Lower lobe of right lung (tissue), 2 donors: ENCODE measurements around the gene RANBP3L. TPM values are rescaled to one million over a fixed set of nuclear protein-coding genes. Genes with fewer than 3 reads are reported as not detected.

ENCODE experiments used
- ATAC-seq, 2 donors: fragments of 200-7000 bp; cut with Tn5 transposase; one replicate each; pipeline ENCODE4 v1.9.1; 2020 to 2022; ENCODE audit warnings: mild to moderate bottlenecking in 2 of 2, moderate library complexity in 2 of 2
- DNase-seq: peaks from one replicate; pipeline ENCODE4 v3.0.0-alpha.2; 2020
- H3K27ac ChIP-seq: fragments of 200-600 bp; one replicate; pipeline ENCODE4 v1.8.0; 2022
- H3K27me3 ChIP-seq: fragments of 200-600 bp; one replicate; pipeline ENCODE4 v1.8.0; 2022; ENCODE audit warnings: low read depth
- H3K36me3 ChIP-seq: fragments of 200-600 bp; one replicate; pipeline ENCODE4 v1.8.0; 2022; ENCODE audit warnings: mild to moderate bottlenecking
- H3K4me1 ChIP-seq: fragments of 200-600 bp; one replicate; pipeline ENCODE4 v1.8.0; 2022
- H3K4me3 ChIP-seq: fragments of 200-600 bp; one replicate; pipeline ENCODE4 v1.8.0; 2022; ENCODE audit warnings: mild to moderate bottlenecking
- H3K9me3 ChIP-seq: fragments of 200-600 bp; one replicate; pipeline ENCODE4 v1.8.0; 2022
- intact Hi-C: fragments of 100-400 bp; cut with DNase I; formaldehyde crosslinking; loops from one replicate; pipeline ENCODE4 v1.11.0; 2022
- total RNA-seq: library from RNA; stranded (reverse); fragmentation: NEBNext Ultra II Directional; extraction: Animal tissue kit (Norgen Biotek cat#: 25700); gene quantifications from one replicate; pipeline ENCODE4 v1.2.1, GENCODE V29; 2021
- TF ChIP-seq, protein P1 (sequence below): fragments of 200-600 bp; IDR thresholded peaks from one replicate; pipeline ENCODE4 v1.8.0; 2022; ENCODE audit warnings: antibody characterized with exemption, mild to moderate bottlenecking
- donor health status: DM: no; HTN: yes; CAD: no; lungs with severe emphysema.

RANBP3L gene
- total RNA-seq, 1 donor from 2014 or later = 2.8 TPM

DNA sequence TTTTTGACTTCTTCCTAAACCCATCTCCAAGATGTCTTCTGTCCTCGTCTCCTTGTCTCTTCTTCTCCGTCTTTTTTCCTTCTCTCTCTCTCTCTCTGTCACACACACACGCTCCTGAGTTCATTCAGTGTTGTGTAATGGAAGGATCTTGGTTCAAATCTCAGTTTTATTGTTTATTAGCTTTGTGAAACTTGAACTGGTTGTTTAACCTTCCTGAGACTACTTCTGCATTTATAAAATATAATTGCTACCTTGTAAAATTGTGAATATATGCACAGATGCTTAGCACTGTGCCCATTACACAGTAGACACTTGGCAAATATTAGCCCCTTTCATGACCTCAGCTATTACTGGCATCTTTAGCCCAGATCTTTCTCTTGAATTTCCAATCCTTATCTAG, 57.6 kb downstream of the RANBP3L start:
- no peak overlapping the region for H3K4me3 ChIP-seq
- DNase-seq (no peak), ATAC-seq (no peak)
- no peaks in the 10 kb centered on the region for H3K9me3 ChIP-seq
- TF ChIP-seq, protein P1, sequence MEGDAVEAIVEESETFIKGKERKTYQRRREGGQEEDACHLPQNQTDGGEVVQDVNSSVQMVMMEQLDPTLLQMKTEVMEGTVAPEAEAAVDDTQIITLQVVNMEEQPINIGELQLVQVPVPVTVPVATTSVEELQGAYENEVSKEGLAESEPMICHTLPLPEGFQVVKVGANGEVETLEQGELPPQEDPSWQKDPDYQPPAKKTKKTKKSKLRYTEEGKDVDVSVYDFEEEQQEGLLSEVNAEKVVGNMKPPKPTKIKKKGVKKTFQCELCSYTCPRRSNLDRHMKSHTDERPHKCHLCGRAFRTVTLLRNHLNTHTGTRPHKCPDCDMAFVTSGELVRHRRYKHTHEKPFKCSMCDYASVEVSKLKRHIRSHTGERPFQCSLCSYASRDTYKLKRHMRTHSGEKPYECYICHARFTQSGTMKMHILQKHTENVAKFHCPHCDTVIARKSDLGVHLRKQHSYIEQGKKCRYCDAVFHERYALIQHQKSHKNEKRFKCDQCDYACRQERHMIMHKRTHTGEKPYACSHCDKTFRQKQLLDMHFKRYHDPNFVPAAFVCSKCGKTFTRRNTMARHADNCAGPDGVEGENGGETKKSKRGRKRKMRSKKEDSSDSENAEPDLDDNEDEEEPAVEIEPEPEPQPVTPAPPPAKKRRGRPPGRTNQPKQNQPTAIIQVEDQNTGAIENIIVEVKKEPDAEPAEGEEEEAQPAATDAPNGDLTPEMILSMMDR = no peak
- H3K27me3 ChIP-seq = no peaks in the 10 kb centered on the region
- H3K4me1 ChIP-seq = peaks cover 26% of the 10 kb centered on the region
- H3K36me3 ChIP-seq = no peaks in the 10 kb centered on the region
- H3K27ac ChIP-seq = no peak overlapping the region
- intact Hi-C loops = no loop called here

DNA sequence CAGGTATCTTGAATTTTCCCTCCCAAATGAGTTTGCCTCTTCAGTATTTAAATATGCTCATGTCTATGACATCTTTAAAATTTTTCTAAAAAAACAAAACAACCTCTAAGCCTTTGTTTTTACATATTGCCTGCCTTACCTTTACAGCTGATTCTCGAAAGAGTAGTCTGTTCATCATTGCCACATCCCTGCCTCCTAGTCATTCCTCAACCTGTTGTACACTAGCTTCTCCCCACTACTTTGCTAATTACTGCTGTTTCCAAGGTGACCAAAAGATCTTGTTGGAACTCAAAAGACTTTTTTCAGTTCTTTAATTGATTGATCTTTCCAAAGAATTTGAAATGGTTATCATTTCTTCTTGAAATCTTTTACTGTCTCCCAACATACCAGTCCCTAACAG, 58.0 kb downstream of the RANBP3L start:
- intact Hi-C loops = no loop called here

DNA sequence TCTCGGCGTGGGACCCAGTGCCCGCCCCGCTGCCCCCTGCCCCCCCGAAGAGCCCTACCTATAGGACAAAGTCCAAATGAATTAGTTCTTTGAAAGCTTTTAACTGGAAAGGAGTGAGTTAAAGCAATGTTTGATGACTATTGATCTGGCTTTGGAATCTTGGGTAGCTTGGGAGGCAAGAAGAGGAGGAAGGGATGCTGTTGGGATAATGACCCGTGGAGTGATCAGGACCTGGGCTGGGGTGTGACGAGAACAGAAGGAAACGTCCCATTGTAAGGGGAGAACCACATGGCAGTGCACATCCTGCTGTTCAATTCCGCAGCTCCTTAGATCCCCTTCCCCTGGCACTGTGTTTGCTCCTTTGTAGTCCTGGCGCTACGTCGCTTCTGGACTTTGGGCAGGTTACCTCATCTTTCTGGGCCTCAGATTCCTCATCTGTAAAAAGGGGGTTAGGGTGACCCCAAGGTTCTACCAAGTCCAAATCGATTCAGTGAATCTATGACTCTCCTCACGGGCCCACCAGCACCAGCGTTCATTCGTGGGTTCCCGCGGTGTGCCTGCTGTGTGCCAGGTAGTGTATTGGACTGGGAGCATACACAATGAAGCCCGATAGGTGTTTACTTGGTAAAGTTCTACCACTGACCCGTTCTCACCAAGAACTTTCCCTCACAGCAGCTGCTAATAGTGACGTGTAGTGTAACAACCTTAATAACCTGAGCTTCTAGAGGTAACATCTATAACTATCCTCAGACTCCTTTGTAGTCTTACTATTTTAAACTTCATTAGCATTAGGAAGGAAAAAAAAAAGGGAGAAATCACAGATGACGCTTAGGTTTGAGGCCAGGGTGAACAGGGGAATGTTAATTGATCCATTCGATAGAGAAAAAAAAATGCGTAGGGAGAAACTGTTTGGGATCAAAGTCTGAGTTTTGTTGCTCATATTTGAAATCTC, 58.9 kb downstream of the RANBP3L start:
- Histone ChIP-seq H3K4me3 (peak overlapping the region; percentile 78), H3K27ac (peak overlapping the region; percentile 94), H3K9me3 (no peaks in the 10 kb centered on the region), H3K4me1 (peaks cover 36% of the 10 kb centered on the region), H3K27me3 (no peaks in the 10 kb centered on the region), H3K36me3 (no peaks in the 10 kb centered on the region)
- TF ChIP-seq, protein P1 = no peak
- no peak for ATAC-seq
- intact Hi-C loops = no loop called here
- DNase-seq = no peak

More for the DNA sequence above, 58.0 kb downstream of the RANBP3L start:
- H3K27me3 ChIP-seq = no peaks in the 10 kb centered on the region
- H3K9me3 ChIP-seq = no peaks in the 10 kb centered on the region
- H3K36me3 ChIP-seq = no peaks in the 10 kb centered on the region
- peaks cover 30% of the 10 kb centered on the region for H3K4me1 ChIP-seq
- no peak overlapping the region for H3K27ac ChIP-seq
- no peak overlapping the region for H3K4me3 ChIP-seq
- TF ChIP-seq, protein P1 = no peak
- no peak for DNase-seq
- ATAC-seq = no peak

DNA sequence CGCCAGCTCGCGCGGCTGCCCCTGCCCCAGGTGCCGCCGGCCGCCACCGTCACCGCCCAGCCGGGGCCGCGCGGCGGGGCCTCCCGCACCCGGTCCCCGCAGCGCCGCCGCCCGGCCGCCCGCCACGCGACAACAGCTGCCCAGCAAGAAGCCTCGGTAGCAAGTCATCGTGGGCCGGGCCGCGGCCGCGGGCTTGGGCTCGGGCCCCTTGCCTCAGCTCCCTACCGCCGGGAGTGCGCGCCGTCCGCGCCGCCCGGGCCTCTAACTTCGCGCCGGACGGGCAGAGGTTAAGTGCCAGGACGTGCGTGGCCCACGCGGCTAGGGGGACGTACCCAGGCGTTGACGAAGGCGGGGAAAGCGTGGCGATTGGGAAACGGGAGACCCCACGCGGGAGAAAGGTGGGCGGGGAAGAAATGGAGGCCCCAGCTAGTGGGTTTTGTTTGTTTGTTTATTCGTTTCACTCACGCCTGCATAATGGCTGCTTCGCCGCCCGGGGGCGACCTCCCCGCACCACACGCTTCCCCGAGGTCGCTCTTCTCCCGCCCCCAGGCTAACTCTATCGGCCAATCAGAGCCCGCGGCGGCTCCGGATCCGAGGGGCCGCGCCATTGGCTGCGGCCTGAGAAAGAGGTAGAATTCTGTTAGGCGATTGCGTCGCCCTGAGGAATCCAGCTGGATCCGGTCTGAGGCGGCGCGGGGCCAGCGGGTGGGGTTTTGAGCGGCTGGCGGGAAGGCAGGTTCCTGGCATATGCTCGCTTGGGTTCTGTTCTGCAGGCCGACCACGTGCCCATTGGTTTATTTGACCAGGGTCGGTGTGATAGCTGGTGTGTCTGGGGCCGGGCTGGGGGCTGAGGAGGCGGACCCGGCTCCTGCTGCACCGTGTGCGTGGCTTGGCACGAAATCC, 59.8 kb downstream of the RANBP3L start, which contains the start of gene NADK2:
TSS of gene NADK2 (minus strand) at position 295 of the 903 bp plus-strand sequence. CDS start at position 168, 127 bp downstream.
- Histone ChIP-seq H3K9me3 (no peaks in the 10 kb centered on the region), H3K4me3 (peak within 1 kb of the TSS; percentile 78), H3K27me3 (no peaks in the 10 kb centered on the region), H3K27ac (peak within 1 kb of the TSS; percentile 94), H3K4me1 (peaks cover 39% of the 10 kb centered on the region), H3K36me3 (no peaks in the 10 kb centered on the region)
- TF ChIP-seq, protein P1 = peak; percentile 59
- ATAC-seq (peak; percentile 95 to 97), DNase-seq (peak; percentile 96)
- intact Hi-C loops = no loop called here
